Effector memory CD8-positive, alpha-beta T cell (primary cell): ENCODE results near the gene SLFN5.

Source experiments
- ATAC-seq: fragments of 150-1000 bp; cut with Tn5 transposase; replicated peaks from 2 replicates; pipeline ENCODE4 v1.10.0; 2021; ENCODE audit warnings: mild to moderate bottlenecking, moderate library complexity
- DNase-seq, 3 experiments: peaks; one replicate each; pipeline ENCODE4 v3.0.0; 2021
- H3K27ac Mint-ChIP-seq, 2 donors: one replicate each; pipeline ENCODE4 v1.8.0; 2022; ENCODE audit warnings: mild to moderate bottlenecking in 2 of 2, mixed read lengths in 2 of 2, moderate library complexity in 2 of 2
- H3K27me3 Mint-ChIP-seq, 2 donors: one replicate each; pipeline ENCODE4 v1.8.0; 2022; ENCODE audit warnings: mixed read lengths in 2 of 2
- H3K36me3 Mint-ChIP-seq: one replicate; pipeline ENCODE4 v1.8.0; 2022; ENCODE audit warnings: mild to moderate bottlenecking, moderate library complexity, mixed read lengths; ENCODE audit not compliant: insufficient read depth
- H3K4me1 Mint-ChIP-seq, 2 donors: one replicate each; pipeline ENCODE4 v1.8.0; 2022; ENCODE audit warnings: low read depth in 2 of 2, mixed read lengths in 2 of 2
- H3K4me3 Mint-ChIP-seq, 2 donors: one replicate each; pipeline ENCODE4 v1.8.0; 2022; ENCODE audit warnings: mild to moderate bottlenecking in 2 of 2, mixed read lengths in 2 of 2, moderate library complexity in 2 of 2
- H3K9me3 Mint-ChIP-seq, 2 donors: one replicate each; pipeline ENCODE4 v1.8.0; 2022; ENCODE audit warnings: mixed read lengths in 2 of 2

Gene SLFN5

DNA sequence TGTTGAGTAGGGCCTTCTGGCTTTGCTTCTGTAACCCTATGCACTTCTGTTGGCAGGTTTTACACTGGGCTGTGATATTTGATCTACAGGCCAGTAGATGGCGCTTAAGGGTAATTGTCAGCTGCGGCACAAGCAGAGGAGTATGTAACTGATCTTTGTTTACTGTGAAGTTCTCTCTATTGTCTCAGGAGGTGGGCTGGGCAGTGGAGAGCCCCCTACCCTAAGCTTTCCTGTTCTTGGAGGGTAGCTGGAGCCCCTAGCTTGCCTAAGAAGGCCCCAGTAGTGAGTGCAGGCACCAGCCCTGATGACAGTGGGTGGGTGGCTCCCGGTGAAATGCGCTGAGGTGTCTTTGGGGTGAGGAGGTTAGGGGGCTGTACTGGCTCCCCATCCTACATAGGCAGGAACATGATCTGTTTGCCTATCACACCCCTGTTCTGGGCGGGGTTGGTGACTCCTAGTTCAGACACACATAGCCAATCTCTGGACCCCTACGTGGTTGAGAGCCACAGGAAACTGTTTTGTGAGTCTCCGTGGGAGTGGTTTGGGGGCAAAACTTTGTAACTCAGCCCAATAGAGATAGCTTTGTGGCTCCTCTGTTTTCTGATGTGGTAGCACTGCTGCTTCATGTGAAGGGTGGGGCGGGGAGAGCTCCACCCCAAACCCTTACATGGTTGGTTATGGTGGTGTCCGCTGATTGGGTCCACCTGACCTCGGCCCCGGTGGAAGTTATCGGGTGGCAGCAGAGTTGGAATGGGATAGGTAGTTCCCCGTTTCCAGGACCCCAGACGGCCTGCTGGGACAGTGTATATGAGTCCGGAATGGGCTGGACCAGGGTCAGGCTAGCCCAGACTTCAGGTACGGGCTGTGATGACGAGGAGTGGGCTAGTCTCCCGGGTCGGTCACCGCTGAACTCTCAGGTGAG lies 70.2 kb downstream of the SLFN5 start:
- no peaks in the 10 kb centered on the region for H3K27me3 Mint-ChIP-seq
- no peaks in the 10 kb centered on the region for H3K9me3 Mint-ChIP-seq
- peak overlapping the region; percentile 99 for H3K27ac Mint-ChIP-seq
- peaks cover 14% of the 10 kb centered on the region for H3K36me3 Mint-ChIP-seq
- ATAC-seq (peak; percentile 88), DNase-seq (peak; percentile 87 to 90 (median 90))
- peak overlapping the region; percentile 99 to 100 for H3K4me3 Mint-ChIP-seq
- peaks cover 43 to 51% of the 10 kb centered on the region in 2 donors for H3K4me1 Mint-ChIP-seq

- H3K4me3 Mint-ChIP-seq: peak overlapping the region; percentile 99 to 100
- H3K4me1 Mint-ChIP-seq: peaks cover 48 to 57% of the 10 kb centered on the region in 2 donors
- no peaks in the 10 kb centered on the region for H3K27me3 Mint-ChIP-seq
- ATAC-seq: no peak
- DNase-seq: peak; percentile 3 to 32 (median 6)
- H3K27ac Mint-ChIP-seq: peak overlapping the region; percentile 99
- no peaks in the 10 kb centered on the region for H3K9me3 Mint-ChIP-seq
- H3K36me3 Mint-ChIP-seq: peaks cover 15% of the 10 kb centered on the region
These were observed 71.1 kb downstream of the SLFN5 start for GRCh38 chr17:35313875-35314409.

GRCh38 chr17:35314415-35315216 lies 71.7 kb downstream of the SLFN5 start:
- H3K36me3 Mint-ChIP-seq: peaks cover 19% of the 10 kb centered on the region
- H3K27me3 Mint-ChIP-seq: no peaks in the 10 kb centered on the region
- DNase-seq (no peak), ATAC-seq (no peak)
- peak overlapping the region; percentile 99 for H3K27ac Mint-ChIP-seq
- peak overlapping the region; percentile 99 to 100 for H3K4me3 Mint-ChIP-seq
- H3K4me1 Mint-ChIP-seq: peaks cover 50 to 63% of the 10 kb centered on the region in 2 donors
- H3K9me3 Mint-ChIP-seq: no peaks in the 10 kb centered on the region

- Mint-ChIP-seq H3K27ac (peak overlapping the region; percentile 99), H3K4me1 (peaks cover 51 to 66% of the 10 kb centered on the region in 2 donors), H3K36me3 (peaks cover 19% of the 10 kb centered on the region), H3K4me3 (peak overlapping the region; percentile 99 to 100), H3K27me3 (no peaks in the 10 kb centered on the region), H3K9me3 (no peaks in the 10 kb centered on the region)
- DNase-seq (no peak), ATAC-seq (no peak)
These were observed 72.4 kb downstream of the SLFN5 start for GRCh38 chr17:35315283-35315682.

DNA sequence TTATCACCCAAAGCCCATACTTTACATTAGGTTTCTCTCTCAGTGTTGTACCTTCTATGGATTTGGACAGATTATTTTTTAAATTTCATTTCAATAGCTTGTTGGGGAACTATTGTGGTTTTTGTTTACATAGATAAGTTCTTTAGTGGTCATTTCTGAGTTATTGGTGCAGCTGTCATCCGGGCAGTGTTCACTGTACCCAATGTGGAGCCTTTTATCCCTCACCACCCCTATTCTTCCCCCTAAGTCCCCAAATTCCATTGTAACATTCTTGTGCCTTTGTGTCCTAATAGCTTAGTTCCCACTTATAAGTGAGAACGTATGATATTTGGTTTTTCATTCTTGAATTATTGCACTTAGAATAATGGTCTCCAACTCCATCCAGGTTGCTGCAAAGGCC lies 73.1 kb downstream of the SLFN5 start:
- no peaks in the 10 kb centered on the region for H3K9me3 Mint-ChIP-seq
- peaks cover 51 to 66% of the 10 kb centered on the region in 2 donors for H3K4me1 Mint-ChIP-seq
- no peak for ATAC-seq
- peaks cover 19% of the 10 kb centered on the region for H3K36me3 Mint-ChIP-seq
- H3K27ac Mint-ChIP-seq: peak overlapping the region; percentile 99
- H3K27me3 Mint-ChIP-seq: no peaks in the 10 kb centered on the region
- no peak overlapping the region for H3K4me3 Mint-ChIP-seq
- no peak for DNase-seq

DNA sequence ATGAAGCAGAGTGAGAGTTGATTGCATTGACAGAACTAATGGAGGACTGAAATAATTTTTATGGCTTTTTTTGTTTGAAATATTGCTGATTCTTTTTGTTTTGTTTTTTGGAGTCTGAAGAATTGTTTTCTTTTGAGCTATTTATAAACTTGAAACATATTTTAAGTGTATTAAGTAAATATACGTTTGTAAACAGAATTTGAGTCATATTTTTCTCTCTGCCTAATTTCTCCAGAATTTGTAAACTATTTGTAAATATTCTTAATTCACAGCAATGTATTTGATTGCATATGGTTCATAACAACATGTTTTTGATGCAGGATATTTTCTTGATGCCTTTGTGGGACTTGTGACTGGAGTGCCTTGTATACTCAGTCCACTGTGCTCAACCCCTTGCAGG lies 79.9 kb downstream of the SLFN5 start:
- no peak overlapping the region for H3K4me3 Mint-ChIP-seq
- H3K36me3 Mint-ChIP-seq: peaks cover 24% of the 10 kb centered on the region
- H3K4me1 Mint-ChIP-seq: peaks cover 11 to 33% of the 10 kb centered on the region in 2 donors
- no peak for ATAC-seq
- H3K27ac Mint-ChIP-seq: no peak overlapping the region
- H3K9me3 Mint-ChIP-seq: no peaks in the 10 kb centered on the region
- no peaks in the 10 kb centered on the region for H3K27me3 Mint-ChIP-seq
- DNase-seq: no peak
